Endodermal cell (in vitro differentiated cells): Measurements from ENCODE around the gene VDR. TPM values are rescaled to one million over a fixed set of nuclear protein-coding genes. Genes with fewer than 3 reads are reported as not detected.

Source experiments
- DNase-seq: peaks from one replicate; pipeline ENCODE4 v3.0.0-alpha.2; 2017
- H3K27ac ChIP-seq: 2 replicates; pipeline ENCODE4 v1.5.1; 2013; ENCODE audit warnings: mild to moderate bottlenecking, low read depth, low read length, moderate library complexity
- H3K27me3 ChIP-seq: 2 replicates; pipeline ENCODE4 v1.6.1; 2013; ENCODE audit warnings: mild to moderate bottlenecking, low read length, moderate library complexity; ENCODE audit not compliant: insufficient read depth, control insufficient read depth, poor library complexity, severe bottlenecking
- H3K36me3 ChIP-seq: 2 replicates; pipeline ENCODE4 v1.7.0; 2013; ENCODE audit warnings: mild to moderate bottlenecking, low read length, moderate library complexity; ENCODE audit not compliant: control insufficient read depth, insufficient read depth
- H3K4me1 ChIP-seq: one replicate; pipeline ENCODE4 v1.7.0; 2013; ENCODE audit warnings: low read length; ENCODE audit not compliant: control insufficient read depth, insufficient read depth
- H3K4me3 ChIP-seq: 2 replicates; pipeline ENCODE4 v1.5.1; 2013; ENCODE audit warnings: mild to moderate bottlenecking, low read length, moderate library complexity
- H3K9ac ChIP-seq: 2 replicates; pipeline ENCODE4 v1.6.1; 2013; ENCODE audit warnings: mild to moderate bottlenecking, low read length, moderate library complexity; ENCODE audit not compliant: poor library complexity, severe bottlenecking; ENCODE audit errors: extremely low read depth
- H3K9me3 ChIP-seq: 2 replicates; pipeline ENCODE4 v1.6.1; 2013; ENCODE audit warnings: mild to moderate bottlenecking, low read length, moderate library complexity; ENCODE audit not compliant: control insufficient read depth
- H3K27ac Mint-ChIP-seq: 2 replicates; pipeline ENCODE4 v1.8.0; 2020; ENCODE audit warnings: mixed read lengths
- H3K27me3 Mint-ChIP-seq: 2 replicates; pipeline ENCODE4 v1.8.0; 2021; ENCODE audit warnings: mild to moderate bottlenecking, mixed read lengths; ENCODE audit not compliant: insufficient read depth
- H3K36me3 Mint-ChIP-seq: 2 replicates; pipeline ENCODE4 v1.8.0; 2020; ENCODE audit warnings: low read depth, mixed read lengths
- H3K4me1 Mint-ChIP-seq: 2 replicates; pipeline ENCODE4 v1.8.0; 2020; ENCODE audit warnings: mixed read lengths
- H3K4me3 Mint-ChIP-seq: 2 replicates; pipeline ENCODE4 v1.8.0; 2020; ENCODE audit warnings: mild to moderate bottlenecking, moderate library complexity, mixed read lengths
- H3K9me3 Mint-ChIP-seq: 2 replicates; pipeline ENCODE4 v1.8.0; 2020; ENCODE audit warnings: mild to moderate bottlenecking, mixed read lengths
- WGBS, 2 experiments: methylation state at CpG; one replicate each; pipeline versions ENCODE4 v1.1.5 to v1.1.7; 2013; ENCODE audit warnings: missing lambda C conversion rate in 2 of 2, mixed read lengths in 1 of 2; ENCODE audit not compliant: insufficient coverage in 1 of 2, insufficient read length in 1 of 2; 5-methylcytosine and 5-hydroxymethylcytosine counted together
- total RNA-seq, 2 donors: library from RNA; stranded (reverse); fragmentation: NEBNext Ultra II Directional in 1 of 2; extraction: Animal tissue kit (Norgen Biotek cat#: 25700) in 1 of 2; gene quantifications; 2 replicates in 1 of 2; 3 replicates in 1 of 2; pipeline ENCODE4 v1.2.1, GENCODE V29; 2021
- TF ChIP-seq, protein P1 (sequence below): fragments of 200-600 bp; sonication (generic); conservative IDR thresholded peaks from 2 replicates; pipeline ENCODE4 v1.5.0; 2021; ENCODE audit warnings: antibody characterized with exemption, mild to moderate bottlenecking

The VDR gene
- total RNA-seq, 2 donors from 2014 or later: 0.04 TPM; not detected in 1

DNA sequence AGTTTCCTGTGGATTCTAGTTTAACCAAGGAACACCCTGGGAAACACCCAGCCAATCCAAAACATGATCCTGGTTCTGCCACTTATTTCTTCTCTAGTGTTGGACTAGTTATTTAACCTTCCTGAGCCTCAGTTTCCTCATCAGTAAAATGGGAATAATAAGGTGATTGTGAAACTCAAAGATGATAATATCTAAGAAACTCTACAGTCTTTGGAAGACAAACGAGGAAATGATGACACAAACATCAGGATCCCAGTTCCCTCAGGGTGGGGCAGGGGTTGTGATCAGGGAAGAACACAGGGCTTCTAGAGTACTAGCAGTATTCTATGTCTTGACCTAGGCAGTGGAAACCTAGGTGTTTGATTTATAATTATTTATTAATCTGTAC lies 40.5 kb upstream of the VDR start:
- Histone ChIP-seq H3K9ac (no peak overlapping the region), H3K9me3 (no peaks in the 10 kb centered on the region), H3K27me3 (peaks cover 28% of the 10 kb centered on the region), H3K27ac (no peak overlapping the region), H3K4me3 (no peak overlapping the region), H3K4me1 (no peaks in the 10 kb centered on the region), H3K36me3 (no peaks in the 10 kb centered on the region)
- DNase-seq: no peak
- H3K4me1 Mint-ChIP-seq: no peaks in the 10 kb centered on the region
- H3K27ac Mint-ChIP-seq: no peak overlapping the region
- 90% methylated on average over 1 of the region's 1 CpG; no CpG with 5 or more reads in 1 of the 2 experiments for WGBS, 2 experiments
- H3K36me3 Mint-ChIP-seq: no peaks in the 10 kb centered on the region
- H3K9me3 Mint-ChIP-seq: no peaks in the 10 kb centered on the region
- H3K27me3 Mint-ChIP-seq: peaks cover 39% of the 10 kb centered on the region
- H3K4me3 Mint-ChIP-seq: no peak overlapping the region
- TF ChIP-seq, protein P1, sequence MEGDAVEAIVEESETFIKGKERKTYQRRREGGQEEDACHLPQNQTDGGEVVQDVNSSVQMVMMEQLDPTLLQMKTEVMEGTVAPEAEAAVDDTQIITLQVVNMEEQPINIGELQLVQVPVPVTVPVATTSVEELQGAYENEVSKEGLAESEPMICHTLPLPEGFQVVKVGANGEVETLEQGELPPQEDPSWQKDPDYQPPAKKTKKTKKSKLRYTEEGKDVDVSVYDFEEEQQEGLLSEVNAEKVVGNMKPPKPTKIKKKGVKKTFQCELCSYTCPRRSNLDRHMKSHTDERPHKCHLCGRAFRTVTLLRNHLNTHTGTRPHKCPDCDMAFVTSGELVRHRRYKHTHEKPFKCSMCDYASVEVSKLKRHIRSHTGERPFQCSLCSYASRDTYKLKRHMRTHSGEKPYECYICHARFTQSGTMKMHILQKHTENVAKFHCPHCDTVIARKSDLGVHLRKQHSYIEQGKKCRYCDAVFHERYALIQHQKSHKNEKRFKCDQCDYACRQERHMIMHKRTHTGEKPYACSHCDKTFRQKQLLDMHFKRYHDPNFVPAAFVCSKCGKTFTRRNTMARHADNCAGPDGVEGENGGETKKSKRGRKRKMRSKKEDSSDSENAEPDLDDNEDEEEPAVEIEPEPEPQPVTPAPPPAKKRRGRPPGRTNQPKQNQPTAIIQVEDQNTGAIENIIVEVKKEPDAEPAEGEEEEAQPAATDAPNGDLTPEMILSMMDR: no peak

DNA sequence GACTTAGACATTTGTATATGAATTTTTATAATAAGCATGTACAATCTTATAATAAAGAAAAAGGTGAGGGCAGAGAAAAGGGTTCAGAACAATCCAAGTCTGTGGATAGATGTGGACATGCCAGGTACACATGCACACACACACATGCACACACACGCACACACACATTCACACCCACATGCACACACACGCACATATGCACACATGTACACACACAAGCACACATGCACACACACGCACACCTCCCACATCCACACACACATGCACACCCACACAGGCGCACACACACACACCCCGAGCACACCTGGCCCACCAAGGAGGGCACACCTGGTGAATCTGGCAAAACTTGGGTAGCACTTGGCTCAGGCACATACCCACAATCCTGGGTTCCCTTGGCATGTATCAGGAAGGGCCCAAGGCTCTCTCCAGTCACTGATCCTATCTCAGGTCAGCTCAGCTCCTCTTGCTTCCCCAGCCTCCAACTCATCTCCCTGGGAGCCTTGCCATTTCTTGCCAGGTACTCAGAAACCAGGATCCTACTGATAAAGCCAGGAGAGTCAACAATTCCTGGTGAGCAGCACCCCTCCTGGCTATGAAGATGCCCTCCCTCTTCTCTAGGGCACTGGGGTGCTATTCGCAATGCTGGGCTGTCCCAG lies 40.0 kb upstream of the VDR start:
- Histone ChIP-seq H3K27me3 (peaks cover 33% of the 10 kb centered on the region), H3K4me1 (no peaks in the 10 kb centered on the region), H3K27ac (no peak overlapping the region), H3K4me3 (no peak overlapping the region), H3K36me3 (no peaks in the 10 kb centered on the region), H3K9ac (no peak overlapping the region), H3K9me3 (no peaks in the 10 kb centered on the region)
- H3K36me3 Mint-ChIP-seq: no peaks in the 10 kb centered on the region
- H3K9me3 Mint-ChIP-seq: no peaks in the 10 kb centered on the region
- no peak overlapping the region for H3K27ac Mint-ChIP-seq
- no peak overlapping the region for H3K4me3 Mint-ChIP-seq
- peaks cover 41% of the 10 kb centered on the region for H3K27me3 Mint-ChIP-seq
- TF ChIP-seq, protein P1: no peak
- DNase-seq: no peak
- H3K4me1 Mint-ChIP-seq: no peaks in the 10 kb centered on the region
- 79 to 82% methylated on average over 5 to 6 of the region's 6 CpGs for WGBS, 2 experiments

DNA sequence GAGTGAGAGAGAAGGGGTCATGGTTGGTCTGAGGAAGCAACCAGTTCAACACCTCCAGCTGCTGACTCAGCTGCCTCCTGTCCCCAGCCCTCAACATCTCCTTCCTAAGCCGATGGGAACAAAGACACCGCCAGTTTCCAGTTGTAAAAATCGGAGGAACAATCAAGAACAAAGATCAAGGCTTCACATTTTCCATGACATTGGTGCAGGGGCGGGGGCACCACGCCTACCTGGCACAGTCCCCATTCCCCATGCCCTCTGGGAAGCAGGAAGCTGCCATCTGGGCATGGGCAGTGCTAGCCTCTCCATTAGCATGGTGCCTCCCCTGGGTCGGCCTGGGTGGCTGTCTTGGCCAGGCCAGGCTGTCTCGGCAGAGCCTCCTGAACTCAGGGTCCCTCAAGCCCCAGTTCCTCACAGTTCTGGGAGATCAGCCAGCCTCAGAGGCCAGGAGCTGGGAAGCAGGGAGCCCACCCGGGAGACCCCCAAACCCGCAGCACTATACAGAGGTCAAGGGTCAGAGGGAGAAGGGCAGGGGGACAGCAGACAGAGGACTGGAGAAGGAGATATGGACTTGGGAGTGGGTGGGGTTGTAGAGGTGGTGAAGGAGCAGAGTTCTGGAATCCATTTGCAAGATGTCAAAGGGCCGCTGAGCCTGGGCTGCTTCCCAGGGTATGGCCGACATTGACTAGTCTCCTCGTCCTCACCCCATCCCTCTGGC lies 39.0 kb upstream of the VDR start:
- no peak overlapping the region for H3K27ac Mint-ChIP-seq
- peaks cover 41% of the 10 kb centered on the region for H3K27me3 Mint-ChIP-seq
- no peaks in the 10 kb centered on the region for H3K4me1 Mint-ChIP-seq
- Histone ChIP-seq H3K36me3 (no peaks in the 10 kb centered on the region), H3K4me1 (no peaks in the 10 kb centered on the region), H3K4me3 (no peak overlapping the region), H3K27me3 (peaks cover 39% of the 10 kb centered on the region), H3K9me3 (no peaks in the 10 kb centered on the region), H3K27ac (no peak overlapping the region), H3K9ac (no peak overlapping the region)
- no peak for DNase-seq
- TF ChIP-seq, protein P1: no peak
- H3K36me3 Mint-ChIP-seq: no peaks in the 10 kb centered on the region
- no peaks in the 10 kb centered on the region for H3K9me3 Mint-ChIP-seq
- WGBS, 2 experiments: 86% methylated on average over 11 to 12 of the region's 12 CpGs
- H3K4me3 Mint-ChIP-seq: no peak overlapping the region
